RPMI7951 (cell line): ENCODE data around the gene KCP. TPM values are rescaled to one million over a fixed set of nuclear protein-coding genes. Genes with fewer than 3 reads are reported as not detected.

ENCODE experiments used
- DNase-seq: peaks from one replicate; pipeline ENCODE4 v3.0.0-alpha.2; 2012; ENCODE audit warnings: low read depth
- total RNA-seq: library from RNA; depleted of rRNA; stranded (reverse); fragments of >200 nt; shearing (Covaris generic); gene quantifications from 2 replicates; pipeline ENCODE4 v1.2.3, GENCODE V29; 2014

The KCP gene
- total RNA-seq, 1 experiment from 2014 or later: not detected

DNA sequence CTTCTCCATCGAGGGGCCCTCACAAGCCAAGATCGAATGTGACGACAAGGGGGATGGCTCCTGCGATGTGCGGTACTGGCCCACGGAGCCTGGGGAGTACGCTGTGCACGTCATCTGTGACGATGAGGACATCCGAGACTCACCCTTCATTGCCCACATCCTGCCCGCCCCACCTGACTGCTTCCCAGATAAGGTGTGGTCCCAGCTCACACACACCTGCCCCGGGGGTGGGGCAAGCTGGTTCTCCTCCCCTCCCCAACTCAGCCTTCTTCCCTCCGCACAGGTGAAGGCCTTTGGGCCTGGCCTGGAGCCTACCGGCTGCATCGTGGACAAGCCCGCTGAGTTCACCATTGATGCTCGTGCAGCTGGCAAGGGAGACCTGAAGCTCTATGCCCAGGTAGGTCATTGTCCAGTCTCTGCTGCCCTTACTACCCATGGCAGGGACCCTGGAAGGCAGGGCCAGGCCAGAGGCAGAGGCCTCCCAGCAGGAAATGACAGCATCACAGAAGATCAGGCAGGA lies 69.3 kb downstream of the KCP start:
- no peak for DNase-seq

DNA sequence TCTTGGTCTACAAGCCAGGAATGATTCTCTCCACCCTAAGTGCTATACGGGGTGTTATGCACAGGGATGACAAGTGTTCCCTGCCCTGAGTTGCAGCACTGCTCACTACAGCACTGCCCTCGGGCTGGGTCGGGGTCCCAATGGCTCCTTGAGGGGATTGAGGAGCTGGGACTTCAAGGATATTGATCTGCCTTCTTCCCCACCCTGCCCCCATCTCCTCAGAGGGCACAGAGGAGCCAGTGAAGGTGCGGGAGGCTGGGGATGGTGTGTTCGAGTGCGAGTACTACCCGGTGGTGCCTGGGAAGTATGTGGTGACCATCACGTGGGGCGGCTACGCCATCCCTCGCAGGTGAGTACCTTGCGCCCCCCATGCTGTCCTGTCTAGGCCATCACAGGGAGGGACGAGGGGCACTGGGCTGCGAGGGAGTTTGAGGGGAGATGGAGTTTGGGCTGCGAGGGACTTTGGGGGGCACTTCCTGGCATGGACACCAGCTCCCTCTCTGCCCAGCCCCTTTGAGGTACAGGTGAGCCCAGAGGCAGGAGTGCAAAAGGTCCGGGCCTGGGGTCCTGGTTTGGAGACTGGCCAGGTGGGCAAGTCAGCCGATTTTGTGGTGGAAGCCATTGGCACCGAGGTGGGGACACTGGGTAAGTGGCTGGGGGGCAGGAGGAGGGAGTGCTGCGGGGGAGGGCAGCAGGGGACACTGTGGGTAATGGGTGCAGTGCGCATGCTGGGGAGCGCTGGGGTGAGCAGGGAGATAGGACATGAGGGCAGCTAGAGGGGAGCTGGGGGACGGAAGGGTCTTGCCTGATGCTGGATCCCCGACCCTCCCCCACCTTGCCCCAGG lies 70.0 kb downstream of the KCP start:
- no peak for DNase-seq

DNA sequence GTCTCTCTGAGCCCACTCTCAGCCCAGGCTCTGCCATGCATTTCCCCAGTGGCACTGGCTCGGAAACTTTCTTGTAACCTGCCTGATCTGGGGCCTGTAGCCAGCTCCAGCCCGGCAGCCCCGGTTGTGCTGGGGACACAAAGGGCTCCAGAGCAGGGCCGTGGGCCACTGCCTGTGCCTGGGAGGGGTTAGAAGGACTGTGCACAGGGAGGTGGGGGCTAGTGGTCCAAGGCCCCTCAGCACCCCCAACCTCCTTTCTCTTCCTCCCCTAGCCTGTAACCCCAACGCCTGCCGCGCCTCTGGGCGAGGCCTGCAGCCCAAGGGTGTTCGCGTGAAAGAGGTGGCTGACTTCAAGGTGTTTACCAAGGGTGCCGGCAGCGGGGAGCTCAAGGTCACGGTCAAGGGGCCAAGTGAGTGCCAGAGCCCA lies 70.7 kb downstream of the KCP start:
- no peak for DNase-seq

DNA sequence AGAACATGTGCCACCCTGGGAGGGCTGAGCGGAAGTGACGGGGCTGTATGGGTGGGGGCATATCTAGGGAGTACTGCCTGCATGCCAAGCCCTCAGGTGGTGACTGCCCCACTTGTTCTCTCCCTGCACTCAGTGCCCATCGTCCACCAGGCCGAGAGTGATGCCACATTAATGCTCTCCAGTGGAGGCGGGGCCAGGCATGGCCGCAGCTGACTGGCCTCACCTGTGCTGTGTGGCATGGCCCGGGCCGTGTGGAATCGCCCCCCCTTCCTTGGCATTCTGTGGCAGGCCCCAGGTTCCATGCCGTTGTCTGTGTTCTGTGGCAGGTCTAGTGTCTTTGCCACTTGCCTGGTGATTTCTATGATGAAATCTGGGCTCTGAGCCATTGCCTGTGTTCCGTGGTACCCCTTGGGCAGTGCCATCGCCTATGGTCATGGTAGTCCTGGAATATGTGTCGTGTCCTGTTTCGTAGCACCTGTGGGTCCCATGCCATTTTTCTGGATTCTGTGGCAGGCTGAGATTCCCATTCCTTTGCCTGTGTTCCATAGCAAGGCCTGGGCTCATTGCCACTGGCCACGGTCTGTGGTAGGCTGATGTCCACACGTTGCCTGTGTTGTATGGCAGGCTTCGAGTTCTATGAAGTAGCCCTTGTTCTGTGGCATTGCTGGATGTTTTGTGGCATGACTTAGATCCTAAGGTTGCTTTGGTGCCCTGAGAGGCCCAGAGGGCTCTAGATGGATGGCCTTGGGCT lies 71.4 kb downstream of the KCP start:
- DNase-seq: no peak

DNA sequence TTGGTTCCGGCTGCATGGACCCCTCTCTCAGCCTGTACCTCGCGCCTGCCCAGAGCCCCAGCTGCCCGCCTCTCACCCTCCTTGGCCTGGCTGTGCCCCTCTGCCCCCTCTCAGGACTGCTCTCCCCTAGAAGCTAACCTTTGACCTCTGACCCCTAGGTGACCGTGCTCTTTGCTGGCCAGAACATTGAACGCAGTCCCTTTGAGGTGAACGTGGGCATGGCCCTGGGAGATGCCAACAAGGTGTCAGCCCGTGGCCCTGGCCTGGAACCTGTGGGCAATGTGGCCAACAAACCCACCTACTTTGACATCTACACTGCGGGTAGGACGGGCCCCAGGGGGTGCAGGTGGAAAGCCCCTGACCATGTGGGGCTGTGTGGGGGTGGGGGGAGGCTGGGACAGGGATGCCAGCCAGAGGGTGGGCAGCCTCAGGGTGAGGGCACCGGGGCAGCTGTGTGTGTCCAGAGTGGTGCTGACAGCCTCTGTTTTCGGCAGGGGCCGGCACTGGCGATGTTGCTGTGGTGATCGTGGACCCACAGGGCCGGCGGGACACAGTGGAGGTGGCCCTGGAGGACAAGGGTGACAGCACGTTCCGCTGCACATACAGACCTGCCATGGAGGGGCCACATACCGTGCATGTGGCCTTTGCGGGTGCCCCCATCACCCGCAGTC lies 72.3 kb downstream of the KCP start:
- DNase-seq: no peak

DNA sequence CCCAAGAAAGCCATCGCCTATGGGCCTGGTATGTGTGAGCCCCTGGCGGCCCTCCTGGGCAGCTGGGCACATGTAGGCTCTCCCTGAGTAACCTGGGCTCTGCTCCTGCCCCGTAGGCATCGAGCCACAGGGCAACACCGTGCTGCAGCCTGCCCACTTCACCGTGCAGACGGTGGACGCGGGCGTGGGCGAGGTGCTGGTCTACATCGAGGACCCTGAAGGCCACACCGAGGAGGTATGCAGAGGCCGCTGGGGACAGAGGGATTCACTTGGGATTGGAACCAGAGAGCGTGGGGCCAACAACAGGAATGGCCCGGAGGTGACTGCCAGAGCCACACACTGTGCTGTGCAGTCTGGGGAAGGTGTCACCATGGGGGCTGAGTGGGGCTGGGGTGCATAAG lies 73.0 kb downstream of the KCP start:
- DNase-seq: no peak

DNA sequence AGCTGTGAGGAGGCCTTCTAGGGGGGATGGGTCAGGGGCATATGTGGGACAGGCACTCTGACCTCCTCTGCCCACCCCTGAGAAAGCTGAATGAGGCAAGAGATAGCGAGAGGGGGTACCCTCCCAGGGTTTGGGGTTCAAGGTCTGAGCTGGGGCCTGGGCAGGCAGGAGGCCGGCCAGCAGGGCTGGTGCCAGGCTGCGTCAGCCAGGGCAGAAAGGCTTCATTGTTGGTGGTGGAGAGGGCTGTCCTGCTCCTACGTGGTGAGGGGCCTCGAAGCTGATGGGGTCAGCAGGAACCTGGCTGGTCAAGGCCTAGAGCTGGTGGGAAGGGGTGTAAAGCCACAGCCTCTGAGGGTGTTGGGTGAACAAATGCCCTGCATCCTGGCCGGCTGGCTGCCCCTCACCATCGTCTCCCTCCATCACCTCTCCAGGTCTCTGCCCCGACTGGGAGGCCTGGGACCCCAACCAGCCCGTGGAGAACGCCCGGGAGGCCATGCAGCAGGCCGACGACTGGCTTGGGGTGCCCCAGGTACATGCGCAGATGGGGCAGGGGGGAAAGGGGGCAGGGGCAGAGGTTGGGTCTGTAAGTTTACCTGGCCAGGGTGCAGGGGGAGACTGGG lies 73.7 kb downstream of the KCP start:
- DNase-seq: no peak

DNA sequence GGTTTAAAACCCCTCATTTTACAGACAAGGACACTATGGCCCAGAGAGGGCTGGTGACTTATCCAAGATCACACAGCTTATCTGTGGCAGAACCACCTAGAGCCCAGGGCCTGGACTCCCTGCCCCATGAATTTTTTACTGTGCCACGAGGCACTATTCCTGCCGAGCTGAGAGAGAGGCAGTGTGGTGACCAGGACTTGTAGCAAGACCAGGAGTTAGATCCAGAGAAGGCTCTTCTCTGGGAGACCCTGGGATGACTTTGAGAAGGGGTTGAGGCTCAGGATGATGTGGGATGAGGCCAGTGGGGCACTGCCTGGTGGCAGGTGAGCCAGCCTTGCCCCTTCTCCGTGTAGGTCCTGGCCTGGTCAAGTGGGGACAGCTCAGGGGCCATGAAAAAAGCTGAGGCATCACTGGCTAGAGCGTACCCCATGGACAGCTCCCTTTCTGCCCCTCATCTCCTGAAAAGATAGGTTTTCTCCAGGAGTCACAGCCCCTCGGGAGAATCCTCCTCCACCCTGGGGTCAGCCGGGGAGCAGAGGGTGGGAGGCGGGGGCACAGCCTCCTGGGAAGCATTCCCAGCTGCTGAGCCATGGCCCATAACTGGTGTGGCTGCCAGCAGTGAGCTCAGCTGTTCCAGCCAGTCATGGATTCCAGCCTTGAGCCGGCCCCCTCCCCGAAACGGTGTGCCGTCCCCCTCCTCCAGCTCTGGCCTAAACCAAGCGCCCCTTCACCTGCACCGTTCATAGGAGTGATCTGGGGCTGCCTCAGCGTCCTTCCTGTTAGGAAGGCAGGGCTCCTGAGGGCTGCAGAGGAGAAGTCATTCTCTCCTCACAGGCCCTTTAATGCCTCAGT lies 74.5 kb downstream of the KCP start:
- no peak for DNase-seq

DNA sequence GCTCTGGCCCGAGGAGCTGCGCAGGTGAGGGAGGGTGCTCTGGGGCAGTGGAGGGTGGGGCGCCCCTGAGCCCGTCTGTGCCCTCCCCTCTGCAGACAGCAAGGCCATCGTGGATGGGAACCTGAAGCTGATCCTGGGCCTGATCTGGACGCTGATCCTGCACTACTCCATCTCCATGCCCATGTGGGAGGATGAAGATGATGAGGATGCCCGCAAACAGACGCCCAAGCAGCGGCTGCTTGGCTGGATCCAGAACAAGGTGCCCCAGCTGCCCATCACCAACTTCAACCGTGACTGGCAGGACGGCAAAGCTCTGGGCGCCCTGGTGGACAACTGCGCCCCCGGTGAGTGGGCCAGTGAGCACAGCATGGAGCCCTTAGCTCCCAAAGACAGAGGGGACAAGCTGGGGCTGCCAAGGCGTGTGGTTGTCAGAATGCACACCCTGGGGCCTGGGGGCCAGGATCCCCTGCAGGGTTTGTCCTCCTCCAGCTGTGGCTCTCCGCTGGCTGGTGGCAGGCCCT lies 75.2 kb downstream of the KCP start:
- DNase-seq: no peak

DNA sequence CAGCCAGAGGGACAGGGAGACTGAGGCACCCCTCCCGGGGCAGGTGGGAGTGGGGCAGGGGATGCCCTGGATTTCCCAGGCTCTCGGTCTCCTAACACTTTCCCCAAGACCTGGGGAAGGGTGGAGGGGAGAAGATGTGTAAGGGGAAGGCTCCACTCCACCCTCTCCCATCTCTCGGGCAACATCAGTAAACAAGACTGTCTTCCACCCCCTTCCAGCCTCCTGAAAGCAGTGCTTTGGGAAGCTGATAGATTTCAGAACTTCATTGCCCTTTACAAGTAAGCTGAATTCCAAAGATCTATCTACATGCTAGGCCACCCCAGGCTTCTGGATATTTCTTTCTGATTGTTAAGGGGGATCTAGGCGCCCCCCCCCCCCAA lies 76.6 kb downstream of the KCP start:
- peak; percentile 19 for DNase-seq

DNA sequence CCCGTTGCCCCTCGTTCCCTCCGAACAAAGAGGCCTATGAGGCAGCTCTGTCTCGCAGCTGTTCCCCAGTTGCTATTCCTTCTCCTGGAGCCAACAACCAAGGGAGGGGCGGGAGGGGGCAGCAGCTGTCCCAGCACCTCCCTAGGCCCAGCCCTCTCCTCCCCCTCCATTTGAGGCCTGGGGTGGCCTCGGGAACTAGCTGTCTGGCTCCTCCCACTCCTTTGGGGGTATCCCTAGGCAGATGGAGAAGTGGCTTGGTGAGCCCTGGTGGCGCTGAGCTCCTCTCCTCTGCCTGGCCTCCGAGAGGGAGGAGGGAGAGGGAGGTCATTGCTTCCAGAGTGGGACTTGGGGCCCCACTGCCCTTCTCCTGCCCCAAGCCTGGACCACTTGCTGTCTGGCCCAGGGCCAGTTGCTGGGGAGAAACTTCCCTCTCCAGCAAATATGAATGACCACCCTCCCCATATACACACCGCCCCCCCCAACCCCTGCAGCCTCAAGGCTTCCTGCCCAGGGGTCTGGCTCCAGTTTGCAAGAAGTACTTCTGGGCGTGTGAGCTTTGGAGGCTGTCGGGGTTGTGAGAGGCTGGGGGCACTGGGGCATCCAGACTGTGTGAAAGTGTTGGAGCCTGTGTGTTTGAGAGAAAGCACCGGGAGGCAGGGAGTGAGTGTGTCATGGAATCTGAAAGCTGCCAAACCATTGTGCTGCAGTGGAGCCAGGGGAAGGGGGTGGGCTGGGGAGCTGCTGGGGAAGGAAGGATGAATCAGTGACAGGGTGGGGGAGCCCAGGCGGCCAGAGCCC lies 77.2 kb downstream of the KCP start:
- DNase-seq: peak; percentile 75

DNA sequence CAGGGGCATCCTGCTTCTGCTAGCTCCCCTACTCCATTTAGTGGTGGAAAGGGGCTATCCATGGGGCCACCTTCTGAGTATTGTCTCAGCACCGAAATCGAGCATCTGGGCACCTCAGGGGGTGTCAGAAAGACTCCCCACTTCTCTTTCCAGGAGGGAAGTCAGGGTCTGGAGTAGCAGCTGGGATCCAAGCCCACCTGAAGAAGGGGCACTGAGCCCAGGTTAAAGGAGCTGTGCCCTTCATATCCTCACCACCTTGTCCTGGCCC lies 77.7 kb downstream of the KCP start:
- DNase-seq: no peak

DNA sequence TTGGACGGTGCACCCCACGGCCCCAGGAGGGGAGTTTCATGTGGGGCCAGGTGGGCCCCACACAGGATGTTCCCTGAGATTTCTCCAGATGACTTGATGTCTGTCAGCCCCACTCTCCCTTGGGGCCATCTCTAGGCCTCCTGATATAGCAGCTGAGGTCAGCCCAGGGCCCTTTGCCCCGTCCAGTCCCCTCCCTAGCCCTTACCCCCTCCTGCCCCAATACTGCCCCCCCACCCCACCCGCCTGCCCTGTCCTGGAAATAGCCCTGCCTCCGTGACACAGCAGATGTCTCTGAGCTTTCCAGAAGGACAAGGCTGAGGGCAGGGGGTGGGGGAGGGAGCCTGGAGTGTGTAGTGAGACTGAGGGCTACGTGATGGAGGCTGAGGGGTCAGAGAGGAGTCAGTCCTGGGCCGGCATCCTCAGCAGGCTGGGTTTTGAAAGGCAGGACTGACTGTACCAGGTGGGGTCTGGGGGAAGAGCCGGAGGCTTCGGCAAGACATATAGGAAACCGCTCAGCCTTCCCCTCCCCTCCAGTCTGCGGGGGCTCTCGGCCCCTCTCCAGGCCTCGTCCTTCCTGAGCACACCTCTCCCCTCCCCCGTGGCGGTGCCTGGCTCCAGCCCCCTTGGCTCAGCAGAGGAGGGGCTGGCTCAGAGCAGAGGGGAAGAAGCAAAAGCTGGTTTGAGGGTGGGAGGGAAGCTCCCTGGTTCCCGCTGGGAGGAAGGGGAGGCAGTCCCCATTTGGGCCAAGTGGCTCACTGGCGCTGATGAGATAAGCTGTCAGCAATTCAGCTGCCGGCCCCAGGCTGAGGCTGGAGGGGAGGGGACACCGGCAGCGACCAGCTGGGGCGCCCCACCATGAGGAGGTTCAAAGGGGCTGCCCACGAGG lies 78.3 kb downstream of the KCP start:
- no peak for DNase-seq

DNA sequence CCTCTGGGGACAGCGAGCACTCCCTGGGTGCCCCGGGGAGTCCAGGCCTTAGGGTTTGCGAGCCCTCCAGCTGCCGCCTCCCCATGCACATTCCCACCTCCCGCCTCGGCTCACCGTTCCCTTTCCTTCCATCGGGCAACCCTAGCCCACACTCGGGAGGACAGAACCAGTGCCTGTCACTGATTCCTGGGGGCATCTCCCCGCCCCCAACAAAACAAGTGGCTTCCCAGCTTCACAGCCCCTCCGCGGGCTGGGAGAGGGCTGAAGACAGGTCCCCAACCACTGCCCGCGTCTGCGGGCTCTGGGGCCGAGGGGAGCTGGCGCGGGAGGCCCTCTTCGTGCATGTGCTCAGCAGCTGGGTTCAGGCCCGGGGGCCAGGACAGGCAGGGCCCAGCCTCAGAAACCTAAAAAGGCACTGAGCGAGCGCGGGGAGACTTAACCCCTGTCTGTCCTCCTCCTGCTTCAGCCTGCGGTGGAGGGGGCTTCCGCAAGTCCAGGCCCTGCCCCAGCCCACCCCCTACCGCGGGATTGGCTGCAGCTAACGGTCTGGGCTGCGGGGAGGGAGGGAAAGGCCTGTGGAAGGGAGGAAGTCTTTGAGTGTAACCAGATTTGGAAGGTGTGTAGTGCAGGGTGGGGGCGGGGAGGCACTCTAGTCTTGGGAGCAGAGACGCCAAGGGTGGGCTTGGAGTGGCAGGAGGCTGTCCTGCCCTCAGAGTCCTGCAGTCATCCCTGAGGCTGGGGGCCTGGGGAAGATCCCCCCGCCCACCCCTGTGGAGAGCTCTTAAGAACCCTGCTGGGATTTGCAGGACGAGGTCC lies 79.1 kb downstream of the KCP start:
- DNase-seq: peak; percentile 46

DNA sequence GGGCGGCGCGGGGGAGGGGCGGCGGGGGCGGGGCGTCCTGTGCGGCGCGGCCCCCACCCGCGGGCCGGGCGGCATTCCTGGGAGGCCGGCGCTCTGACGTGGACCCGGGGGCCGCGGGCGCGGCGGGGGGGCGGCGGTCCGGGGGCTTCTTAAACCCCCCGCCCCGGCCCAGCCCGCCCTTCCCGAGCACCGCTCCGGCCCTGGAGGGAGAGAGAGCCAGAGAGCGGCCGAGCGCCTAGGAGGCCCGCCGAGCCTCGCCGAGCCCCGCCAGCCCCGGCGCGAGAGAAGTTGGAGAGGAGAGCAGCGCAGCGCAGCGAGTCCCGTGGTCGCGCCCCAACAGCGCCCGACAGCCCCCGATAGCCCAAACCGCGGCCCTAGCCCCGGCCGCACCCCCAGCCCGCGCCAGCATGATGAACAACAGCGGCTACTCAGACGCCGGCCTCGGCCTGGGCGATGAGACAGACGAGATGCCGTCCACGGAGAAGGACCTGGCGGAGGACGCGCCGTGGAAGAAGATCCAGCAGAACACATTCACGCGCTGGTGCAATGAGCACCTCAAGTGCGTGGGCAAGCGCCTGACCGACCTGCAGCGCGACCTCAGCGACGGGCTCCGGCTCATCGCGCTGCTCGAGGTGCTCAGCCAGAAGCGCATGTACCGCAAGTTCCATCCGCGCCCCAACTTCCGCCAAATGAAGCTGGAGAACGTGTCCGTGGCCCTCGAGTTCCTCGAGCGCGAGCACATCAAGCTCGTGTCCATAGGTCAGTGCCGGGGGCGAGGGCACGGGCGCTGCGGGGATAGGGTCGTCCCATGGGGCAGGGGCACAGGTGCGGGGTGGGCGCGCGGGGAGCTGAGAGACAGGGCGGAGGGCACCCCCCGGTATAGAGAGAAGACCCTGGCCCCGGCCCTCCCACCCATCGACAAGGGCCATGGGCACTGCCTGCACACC lies 80.0 kb downstream of the KCP start, which contains the start of gene FLNC:
Gene FLNC, plus strand, starts transcription at position 176 of the 947 bp plus-strand sequence. Its CDS starts 232 bp downstream, at position 408.
- DNase-seq: peak; percentile 50

DNA sequence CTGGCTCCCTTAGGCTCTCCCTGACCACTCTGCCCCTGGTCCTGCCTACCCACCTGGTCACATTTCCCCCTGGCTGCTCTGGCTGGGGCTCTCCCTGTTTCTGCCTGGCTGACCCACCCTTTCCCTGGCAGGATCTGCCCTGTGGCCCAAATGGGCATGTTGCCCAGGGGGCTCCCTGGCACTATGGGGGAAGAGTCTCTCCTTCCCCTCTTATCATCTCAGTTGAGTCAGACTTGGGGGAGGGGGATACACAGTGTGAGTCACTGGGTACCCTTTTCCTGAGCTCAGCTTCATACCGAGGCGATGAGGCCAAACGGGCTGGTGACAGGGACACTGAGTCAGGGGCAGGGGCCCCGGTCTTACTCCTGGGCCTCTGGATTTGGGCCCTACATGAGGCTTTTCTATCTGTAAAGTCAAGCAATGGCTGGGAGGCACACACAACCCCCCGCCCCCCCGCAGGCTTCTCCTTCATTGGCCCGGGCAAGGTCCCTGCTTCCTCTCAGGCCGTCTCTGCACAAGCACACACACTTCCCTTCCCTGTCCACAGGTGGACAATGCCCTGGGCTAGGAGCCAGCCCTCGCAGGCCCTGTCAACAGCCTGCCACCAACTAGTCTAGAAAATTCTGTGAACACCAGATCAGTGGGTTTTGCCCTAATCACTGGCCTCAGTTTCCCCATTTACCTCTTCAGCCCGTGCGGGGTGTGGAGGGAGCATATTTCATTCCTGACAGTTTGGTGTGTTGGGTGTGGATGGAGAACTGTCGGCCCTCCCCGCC lies 80.9 kb downstream of the KCP start:
- peak; percentile 47 for DNase-seq
